GM18873 (cell line): ENCODE data around the gene TTLL3.
"Not testable (repeated sequence)": the region's sequence is repeated elsewhere in the genome, so short reads cannot be mapped to it uniquely, and the experiment has no call there.

Experiments
- ATAC-seq: cut with Tn5 transposase; IDR thresholded peaks from one replicate; pipeline ENCODE4 v1.9.1; 2021; ENCODE audit warnings: mild to moderate bottlenecking, moderate library complexity, moderate number of reproducible peaks; ENCODE audit not compliant: unreplicated experiment, low FRiP score

Gene TTLL3, protein sequence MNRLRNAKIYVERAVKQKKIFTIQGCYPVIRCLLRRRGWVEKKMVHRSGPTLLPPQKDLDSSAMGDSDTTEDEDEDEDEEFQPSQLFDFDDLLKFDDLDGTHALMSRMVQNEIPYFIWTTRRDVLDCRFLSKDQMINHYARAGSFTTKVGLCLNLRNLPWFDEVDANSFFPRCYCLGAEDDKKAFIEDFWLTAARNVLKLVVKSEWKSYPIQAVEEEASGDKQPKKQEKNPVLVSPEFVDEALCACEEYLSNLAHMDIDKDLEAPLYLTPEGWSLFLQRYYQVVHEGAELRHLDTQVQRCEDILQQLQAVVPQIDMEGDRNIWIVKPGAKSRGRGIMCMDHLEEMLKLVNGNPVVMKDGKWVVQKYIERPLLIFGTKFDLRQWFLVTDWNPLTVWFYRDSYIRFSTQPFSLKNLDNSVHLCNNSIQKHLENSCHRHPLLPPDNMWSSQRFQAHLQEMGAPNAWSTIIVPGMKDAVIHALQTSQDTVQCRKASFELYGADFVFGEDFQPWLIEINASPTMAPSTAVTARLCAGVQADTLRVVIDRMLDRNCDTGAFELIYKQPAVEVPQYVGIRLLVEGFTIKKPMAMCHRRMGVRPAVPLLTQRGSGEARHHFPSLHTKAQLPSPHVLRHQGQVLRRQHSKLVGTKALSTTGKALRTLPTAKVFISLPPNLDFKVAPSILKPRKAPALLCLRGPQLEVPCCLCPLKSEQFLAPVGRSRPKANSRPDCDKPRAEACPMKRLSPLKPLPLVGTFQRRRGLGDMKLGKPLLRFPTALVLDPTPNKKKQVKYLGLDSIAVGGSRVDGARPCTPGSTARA

GRCh38 chr3:9809615-9810432, at the start of gene TTLL3:
Gene TTLL3, plus strand, starts transcription at chr3:9810262. Its CDS starts 400 bp downstream, at chr3:9810662.
- peak; percentile 49 for ATAC-seq

GRCh38 chr3:9760779-9761505, 49.1 kb upstream of the TTLL3 start:
- ATAC-seq, result no peak

GRCh38 chr3:9761919-9762318, 48.1 kb upstream of the TTLL3 start:
- no peak for ATAC-seq

DNA sequence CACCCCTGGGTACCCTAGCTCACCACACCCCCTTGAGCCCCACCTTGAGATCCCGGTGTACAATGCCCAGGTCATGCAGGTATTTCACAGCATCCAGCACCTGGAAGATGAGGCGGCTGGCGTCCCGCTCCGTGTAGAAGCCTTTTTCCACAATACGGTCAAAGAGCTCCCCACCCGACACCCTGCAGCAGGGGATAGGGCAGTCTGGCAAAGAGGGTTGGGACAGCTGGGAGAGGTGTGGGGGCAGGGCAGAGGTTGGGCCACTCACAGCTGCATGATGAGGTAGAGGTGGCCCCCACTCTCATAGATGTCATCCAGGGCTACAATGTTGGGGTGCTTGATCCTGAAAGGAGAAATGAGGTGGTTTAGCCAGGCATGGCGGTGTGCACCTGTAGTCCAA, 47.2 kb upstream of the TTLL3 start:
- ATAC-seq, result no peak

GRCh38 chr3:9765865-9766264, 44.2 kb upstream of the TTLL3 start:
- no peak for ATAC-seq

GRCh38 chr3:9767418-9767817, 42.6 kb upstream of the TTLL3 start:
- ATAC-seq, result no peak

GRCh38 chr3:9768141-9768775, 41.8 kb upstream of the TTLL3 start:
- no peak for ATAC-seq

DNA sequence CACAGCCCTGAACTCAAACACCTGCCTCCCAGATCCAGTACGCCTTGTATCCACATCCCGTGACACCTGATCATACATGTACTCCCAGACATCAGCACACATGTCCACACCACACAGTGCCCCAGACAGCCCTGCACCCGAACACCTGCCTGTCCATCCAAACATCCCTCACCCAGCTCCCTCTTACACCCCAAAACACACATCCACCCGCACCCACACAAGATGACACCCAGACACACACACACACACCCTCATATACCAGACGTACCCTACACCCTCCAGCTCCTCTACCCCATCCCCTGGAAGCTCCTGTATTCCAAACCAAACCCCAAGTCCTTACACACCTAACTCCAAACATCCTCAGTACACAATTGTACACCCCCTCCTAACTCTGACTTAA, 41.0 kb upstream of the TTLL3 start:
- ATAC-seq, result no peak

DNA sequence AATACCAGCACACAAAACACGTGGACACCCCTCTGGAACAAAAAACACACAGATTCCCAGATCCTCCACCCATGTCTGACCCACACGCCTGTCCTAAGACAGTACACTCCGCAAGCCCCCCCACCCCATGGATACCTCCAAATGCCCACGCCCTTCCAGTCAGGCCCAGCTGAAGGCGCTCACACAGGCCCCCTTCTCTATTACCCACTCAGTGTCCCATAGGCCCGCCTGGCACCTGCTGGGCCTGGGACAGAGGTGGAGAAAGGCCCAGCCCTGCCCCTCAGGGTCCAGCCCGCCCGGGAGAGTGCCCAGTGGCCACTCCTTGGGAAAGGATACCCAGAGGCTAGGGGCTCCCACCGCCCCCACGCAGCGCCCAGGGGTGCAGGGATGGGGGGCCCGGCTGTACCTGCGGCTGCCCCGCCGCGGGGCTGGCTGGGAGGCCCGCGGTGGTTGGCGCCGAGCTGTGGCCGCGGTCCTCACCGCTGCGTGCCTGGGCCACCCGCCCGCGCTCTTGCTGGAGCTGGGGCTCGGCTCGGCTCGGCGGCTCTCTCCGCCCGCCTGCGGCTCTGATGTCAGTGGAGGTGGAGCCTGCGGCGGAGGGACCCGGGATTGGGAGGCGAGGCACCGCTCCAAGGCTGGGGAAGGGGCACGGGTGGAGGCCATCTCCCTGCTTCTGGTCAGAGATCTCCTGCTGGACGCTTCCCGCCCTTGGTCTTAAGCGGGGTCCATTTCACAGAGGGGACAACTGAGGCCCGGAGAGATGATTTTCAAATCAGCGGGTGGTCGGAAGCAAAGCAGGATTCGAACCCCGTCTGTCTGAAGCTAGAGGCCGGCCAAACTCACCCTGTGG, 40.4 kb upstream of the TTLL3 start, which contains the start of gene CAMK1:
TSS of gene CAMK1 (minus strand) at position 522 of the 850 bp plus-strand sequence. CDS start 2,198 bp downstream, outside the sequence.
- ATAC-seq, result no peak

DNA sequence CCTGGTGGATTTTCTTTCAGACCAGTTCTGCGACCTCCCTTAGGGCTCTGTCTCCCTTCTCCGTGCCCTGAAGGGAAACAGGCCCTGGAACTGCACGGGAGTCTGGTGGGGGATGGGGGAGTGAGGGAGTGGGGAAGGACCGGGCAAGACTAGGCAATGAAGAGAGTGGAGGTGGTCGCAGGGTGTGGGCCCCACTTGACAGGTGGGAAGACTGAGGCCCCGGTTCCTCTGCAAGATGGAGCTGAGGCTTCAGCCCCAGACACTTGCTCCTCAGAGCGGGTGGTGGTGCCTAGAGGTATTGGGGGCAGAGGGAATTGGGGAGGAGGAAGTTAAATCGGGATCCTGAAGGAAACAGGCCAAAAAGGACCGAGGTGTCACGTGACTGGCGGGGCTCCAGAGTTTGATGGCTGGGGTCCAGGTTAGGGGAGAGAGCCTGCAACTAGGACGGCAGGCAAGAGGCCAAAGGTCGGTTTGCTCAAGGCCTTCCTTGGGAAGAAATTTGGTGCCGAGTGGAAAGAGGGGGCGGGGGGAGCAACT, 39.7 kb upstream of the TTLL3 start:
- ATAC-seq, result no peak

DNA sequence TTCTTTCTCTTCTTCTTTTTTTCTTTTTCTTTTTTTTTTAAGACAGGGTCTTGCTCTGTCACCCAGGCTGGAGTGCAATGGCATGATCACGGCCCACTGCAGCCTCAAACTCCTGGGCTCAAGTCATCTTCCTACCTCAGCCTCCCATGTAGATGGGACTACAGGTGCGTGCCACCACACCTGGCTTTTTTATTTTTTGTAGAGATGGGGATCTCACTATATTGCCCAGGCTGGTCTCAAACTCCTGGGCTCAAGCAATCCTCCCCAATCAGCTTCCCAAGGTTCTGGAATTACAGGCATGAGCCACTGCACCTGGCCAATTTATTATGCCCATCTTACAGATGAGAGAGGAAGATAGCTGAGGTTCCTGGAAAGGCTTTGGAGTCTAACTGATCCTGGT, 39.1 kb upstream of the TTLL3 start:
- not testable (repeated sequence) for ATAC-seq

GRCh38 chr3:9776896-9777693, 33.0 kb upstream of the TTLL3 start:
- ATAC-seq, result no peak

GRCh38 chr3:9777694-9778021, 32.4 kb upstream of the TTLL3 start:
- no peak for ATAC-seq

DNA sequence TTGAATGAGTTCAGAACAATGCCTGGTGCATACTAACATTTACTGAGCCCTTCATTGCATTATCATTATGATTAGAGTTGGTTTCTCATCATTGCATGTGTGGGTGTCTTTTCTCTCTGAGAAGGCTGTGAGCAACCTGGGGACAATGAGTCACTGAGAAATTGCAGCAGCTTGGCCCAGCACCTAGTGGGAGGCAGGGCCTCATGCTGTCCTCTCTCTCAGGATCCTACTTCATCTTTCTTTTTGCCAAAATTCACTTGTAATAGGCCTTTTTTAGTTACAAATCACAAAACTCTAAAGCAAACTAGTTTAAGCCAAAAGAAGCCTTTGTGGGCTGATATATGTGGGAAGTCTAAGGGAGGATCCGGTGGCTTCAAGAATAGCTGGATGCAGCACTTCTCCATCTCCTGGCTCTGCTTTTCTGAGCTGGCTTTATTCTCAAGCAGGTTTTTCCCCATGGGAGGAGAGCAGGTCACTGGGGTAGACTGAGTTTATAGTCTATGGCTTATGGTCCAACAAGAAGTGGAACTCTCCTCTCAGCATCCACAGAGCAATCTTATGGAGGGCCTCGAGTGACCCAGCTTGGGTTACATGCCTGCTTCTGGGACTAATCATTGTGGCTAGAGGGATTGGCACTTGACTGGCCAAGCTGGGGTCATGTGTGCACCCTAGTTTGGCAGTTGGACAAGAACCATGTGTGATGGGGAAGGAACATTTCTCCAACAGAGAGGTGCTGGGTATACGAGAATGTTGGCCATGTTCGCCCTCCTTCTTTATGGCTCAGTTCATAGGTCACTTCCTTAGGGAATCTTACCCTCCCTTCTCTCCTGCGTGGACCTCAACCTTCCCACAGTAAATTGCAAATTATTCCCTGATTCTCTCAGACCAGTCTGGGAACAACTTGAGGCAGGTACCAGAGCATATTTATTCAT, 31.7 kb upstream of the TTLL3 start:
- ATAC-seq, result no peak

DNA sequence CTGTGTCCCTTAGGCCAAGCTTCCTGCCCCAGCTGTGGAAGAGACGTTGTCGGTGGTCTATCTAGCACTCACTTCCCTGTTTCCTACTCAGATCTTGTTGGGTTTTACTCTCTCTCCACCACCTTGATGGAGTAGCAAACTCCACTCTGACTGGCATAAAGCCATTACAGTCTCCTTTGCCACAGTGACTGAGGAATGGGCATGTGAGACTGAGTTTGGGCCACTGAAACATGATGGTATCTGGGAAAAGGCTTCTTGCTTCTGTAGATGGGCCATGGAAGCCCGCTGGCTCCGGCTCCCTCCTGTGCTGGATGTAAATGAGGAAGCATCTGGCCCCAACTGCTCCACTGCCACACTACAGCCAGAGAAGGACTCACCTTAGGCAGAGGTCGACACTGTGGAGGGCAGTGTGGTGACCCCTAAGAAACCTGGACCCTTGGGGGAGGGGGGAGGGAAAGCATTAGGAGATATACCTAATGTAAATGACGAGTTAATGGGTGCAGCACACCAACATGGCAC, 30.9 kb upstream of the TTLL3 start:
- ATAC-seq, result no peak

GRCh38 chr3:9779721-9780457, 30.2 kb upstream of the TTLL3 start:
- ATAC-seq, result no peak
